ENCODE measurements around the gene PRKN.

The PRKN gene

DNA sequence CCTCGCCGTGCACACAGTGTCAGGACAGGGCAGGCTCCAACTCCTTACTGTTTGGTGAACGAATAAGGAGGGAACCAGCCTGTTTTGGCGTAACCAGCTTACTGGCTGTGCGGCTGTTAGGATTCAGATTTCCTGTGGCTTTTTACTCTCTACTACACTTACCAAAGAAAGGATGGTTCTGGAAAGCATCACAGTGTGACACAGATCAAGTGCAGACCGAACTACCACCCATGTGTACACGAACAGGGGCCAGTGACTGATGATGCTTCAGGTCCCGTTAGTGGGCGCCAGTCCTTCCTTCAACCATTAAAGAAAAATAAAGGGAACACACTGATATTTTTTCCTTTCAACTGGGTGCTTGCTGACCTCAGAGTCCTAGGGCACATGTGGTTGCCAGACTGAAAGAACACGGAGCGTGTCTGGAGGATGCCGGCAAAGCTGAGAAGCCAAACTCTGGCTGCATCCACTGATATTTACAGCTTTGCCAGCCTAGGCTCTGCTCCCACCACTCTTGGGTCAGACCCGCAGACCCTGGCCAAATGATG lies 1101.4 kb downstream of the PRKN start:
- no peak for DNase-seq

DNA sequence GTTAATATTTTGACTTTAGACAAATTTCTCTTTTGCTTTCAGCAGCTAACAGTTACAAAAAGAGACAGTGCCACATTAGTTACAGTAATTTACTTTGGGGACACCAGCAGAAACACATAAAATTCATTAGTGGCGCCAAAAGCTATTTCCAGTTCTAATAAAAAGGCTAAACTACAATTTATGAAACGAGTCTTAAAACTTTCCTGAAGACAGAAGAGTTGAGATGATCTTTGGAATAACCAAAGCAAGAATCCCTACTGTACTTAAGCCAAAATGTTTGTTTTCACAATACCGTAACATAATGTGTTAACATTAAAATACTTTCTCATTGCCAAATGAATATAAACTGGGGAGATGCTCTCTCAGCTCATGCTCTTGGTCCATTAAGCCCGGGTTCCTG lies 1103.5 kb downstream of the PRKN start:
- DNase-seq: no peak

DNA sequence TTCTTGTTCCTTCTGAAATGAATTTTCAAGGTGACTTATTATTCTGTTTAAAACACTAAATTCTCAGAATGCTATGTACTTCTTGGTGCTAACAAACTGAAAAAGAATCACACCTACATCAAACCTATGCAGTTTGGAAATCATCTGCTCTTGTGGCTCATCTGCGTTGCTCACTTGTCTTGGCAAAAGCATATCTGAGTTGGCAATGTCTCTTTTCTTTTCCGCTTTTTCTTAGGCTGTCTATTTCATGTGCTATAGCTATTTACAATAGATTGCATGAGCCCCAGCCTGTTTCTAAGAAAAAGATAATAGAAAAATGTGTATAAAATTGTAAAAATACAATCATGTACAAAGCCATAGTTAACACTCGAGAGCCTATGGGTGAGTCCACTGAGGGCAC lies 1104.8 kb downstream of the PRKN start:
- DNase-seq: no peak

DNA sequence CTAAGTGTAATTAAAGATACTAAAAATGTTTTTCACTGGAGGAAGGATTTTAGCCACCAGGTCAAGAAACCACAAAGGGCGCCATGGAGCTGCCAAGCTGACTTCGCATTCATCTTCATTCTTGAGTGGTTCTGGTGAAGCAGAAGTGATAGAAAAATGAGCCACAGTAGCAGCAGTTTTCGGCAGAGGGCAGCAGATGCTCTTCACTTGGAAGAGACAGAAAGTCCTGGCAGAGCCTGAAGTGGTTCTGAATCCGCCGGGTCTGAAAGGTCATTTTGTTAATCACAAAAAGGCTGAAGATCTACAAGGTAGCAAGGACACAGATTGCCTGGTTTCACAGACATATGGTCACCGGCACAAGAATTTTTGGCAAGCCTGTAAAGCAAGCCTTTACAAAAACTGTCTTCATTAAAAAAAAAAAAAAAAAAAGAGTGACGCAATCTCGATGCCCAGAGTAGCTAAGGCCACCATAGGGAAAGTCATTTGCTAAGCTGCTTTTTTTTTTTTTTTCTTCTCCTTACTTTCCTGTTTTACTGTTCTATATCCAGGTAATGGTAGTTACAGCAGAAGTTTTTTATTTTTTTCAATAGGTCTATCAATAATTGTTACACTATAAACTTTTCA lies 1108.6 kb downstream of the PRKN start:
- peak in 40 of 51 donors; percentile 5 to 77 (median 47) for DNase-seq

DNA sequence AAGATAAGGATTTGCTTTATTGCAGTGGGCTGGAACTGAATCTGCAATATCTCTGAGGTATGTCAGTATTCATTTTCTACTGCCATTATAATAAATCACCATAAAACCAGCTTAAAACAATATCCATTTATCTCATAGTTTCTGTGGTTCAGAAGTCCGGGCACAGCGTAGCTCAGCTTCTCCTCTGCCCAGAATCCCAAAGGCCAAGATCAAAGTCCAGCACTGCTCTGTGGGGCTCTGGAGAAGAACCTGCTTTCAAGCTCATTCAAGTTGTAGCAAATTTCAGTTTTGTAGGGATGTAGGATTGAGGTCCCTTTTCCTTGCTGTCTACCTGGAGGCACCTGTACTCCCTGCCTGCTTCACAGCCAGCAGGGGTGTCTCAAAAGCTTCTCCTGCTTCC lies 1113.9 kb downstream of the PRKN start:
- no peak for DNase-seq

DNA sequence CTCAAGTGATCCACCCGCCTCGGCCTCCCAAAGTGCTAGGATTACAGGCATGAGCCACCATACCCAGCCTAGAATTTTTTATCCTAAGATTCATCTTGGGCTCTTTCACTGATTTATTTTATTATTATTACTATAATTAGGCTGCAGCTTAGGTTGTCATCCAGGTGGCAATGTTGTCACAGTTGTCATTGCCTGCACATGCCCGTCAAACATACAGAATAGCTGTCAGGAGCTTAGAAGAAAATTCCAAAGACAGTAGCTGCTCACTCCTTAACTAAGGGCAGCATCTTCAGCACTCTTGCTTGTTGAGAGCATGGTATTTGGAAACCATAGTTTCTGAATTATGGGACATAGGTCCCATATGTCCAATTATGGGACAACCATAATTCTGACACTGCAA lies 1118.8 kb downstream of the PRKN start:
- no peak for DNase-seq

DNA sequence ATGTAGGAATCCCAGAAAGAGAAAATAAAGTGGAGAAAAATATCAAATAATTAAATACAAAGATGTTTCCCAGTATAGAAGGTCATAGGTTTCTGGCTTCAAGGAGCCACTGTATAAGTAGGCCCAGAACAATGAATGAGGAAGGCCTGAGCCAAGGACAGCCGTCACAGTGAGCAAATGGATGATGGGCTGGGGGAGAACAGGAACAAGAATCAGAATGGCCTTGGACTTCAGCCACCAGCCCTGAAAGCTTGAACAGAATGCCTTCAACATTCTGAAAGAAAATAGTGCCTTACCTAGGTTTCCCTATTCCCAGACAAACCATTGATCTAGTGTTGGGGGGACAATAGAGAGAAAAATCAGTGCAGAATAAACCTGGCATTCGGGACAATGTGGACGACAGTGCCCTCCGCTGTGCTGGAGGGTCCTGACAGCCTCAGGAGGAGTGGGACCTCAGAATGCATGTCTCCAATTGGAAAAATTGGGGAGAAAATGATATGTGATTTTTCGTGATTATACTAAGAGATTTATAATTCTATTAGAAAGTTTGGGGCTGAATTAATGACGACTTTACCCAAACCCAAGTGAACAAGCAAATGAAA lies 1119.8 kb downstream of the PRKN start:
- DNase-seq: no peak

DNA sequence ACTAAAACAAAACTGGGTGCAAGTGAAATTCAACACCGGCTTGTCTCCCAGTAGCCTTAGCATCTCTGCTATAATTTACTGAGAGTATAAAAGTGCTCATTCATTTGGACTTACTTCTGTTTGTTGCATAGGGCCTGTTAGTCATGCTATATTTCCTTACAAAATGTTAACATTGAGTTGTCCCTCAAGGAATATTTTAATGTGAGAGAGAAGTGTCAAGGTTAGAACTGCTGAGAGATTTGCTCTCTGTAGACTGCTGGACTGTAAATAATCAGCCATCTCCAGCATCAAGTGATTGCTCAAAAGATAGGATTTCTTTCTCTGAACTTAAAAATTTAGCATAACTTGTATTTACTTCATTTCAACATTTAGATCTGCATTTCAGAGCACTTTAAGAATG lies 1125.2 kb downstream of the PRKN start:
- DNase-seq: no peak

DNA sequence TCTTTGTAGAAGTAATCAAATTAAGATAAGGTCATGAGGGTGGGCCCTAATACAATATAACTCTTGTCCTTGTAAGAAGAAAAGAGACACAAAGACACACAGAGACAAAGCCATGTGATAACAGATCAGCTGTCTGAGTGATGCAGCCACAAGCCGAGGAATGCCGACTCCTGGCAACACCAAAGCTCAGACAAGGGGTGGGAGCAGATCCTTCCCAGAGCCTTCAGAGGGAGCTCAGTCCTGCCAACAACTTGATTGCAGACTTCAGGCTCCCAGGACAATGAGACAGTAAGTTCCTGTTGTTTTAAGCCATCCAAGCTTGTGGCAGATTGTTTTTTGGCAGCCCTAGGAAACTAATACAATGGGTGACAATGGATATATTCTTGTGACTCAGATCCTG lies 1128.7 kb downstream of the PRKN start:
- no peak for DNase-seq

DNA sequence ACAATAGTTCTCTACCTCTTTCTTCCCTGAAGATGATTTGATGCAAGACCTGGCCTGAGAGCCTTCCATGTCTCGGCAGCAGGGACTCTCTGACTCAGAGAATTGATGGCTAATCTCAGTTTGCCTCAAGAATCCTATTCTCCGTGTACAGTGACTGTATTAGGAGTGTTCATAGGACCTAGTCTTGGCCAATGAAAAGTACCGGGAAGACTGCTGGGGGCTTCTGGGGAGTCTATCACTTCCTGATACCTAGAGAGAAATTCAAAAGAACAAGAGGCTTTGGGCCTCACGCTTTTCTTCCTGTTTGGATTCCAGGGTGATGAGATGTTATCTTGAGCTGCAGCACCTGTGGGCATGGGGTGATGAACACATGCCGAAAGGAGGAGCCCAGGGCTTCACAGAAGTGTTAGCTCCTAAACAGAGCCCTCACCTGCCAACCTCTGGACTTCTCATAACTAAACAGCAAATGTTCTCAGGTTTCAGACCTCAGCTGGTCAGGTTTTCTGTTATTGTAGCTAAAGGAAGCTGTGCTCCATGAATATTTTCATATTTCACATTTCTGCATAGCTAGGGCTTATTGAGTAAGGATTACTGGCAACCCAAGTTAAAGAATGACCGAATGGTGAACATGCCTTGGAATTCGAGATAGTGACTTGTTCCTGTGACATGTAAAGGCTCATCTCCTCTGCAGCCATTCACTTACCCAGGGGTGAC lies 1130.6 kb downstream of the PRKN start:
- no peak for DNase-seq

DNA sequence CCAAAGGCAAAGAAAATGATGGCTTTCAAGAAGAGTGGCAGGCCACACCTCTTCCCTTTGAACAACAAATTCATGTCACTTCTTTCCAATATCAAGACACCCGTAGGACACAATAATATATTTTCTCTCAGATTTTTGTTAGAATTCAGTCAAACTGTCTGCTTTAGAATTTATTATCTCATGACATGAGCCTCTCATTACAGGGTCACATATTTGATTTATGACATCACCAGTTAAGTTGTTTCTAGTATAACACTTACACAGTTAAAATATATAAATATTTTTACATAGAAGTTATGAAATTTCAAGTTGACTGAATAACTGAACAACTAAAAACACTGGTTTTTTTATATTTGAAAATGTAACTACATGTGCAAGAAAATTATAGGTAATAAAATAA lies 1133.2 kb downstream of the PRKN start:
- no peak for DNase-seq

DNA sequence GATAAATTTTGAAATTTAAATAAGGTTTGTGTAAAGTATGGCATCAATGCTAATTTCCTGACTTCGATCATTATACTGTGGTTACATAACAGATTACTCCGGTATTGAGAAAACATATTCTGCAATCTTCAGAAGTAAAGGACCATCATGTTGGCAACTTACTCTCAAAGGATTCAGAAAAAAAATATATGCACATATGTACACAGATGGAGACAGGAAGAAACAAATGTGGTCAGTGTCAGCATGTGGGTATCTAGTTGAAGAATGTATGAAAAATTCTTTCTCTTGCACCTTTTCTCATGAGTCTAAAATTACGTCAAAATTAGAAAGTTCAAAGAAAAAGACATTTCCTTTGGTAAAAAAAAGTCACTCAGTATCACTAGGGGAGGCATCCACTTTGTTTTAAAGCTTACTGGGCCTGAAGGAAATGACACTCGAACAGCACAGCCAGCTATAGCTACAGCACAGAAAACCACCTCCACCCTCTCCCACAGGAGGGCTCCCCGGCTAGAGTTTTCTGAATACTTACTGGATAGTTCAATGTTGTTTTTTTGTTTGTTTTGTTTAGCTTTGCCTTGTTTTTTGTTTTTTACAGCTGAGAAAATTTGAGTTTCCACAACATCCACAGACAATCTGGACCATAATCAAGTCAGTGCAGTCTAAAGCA lies 1136.5 kb downstream of the PRKN start:
- DNase-seq: no peak

DNA sequence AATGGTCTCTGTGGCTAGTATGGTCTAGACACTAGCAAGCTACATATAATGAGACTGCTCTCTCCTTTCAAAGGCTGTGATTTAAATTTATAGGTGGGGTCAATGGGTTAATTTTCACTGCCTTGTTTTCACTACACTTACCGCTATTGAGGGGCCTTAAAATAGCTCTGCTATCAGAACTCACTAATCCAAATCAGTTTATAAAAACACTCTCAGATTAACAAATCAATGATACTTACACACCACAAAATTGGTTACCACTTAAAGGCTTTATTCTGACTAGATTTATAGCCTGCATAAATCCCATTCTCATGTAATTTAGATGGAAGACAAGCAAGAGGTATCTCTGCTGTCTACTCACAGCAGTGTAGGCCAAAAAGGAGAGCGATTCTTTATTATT lies 1140.7 kb downstream of the PRKN start:
- no peak for DNase-seq

DNA sequence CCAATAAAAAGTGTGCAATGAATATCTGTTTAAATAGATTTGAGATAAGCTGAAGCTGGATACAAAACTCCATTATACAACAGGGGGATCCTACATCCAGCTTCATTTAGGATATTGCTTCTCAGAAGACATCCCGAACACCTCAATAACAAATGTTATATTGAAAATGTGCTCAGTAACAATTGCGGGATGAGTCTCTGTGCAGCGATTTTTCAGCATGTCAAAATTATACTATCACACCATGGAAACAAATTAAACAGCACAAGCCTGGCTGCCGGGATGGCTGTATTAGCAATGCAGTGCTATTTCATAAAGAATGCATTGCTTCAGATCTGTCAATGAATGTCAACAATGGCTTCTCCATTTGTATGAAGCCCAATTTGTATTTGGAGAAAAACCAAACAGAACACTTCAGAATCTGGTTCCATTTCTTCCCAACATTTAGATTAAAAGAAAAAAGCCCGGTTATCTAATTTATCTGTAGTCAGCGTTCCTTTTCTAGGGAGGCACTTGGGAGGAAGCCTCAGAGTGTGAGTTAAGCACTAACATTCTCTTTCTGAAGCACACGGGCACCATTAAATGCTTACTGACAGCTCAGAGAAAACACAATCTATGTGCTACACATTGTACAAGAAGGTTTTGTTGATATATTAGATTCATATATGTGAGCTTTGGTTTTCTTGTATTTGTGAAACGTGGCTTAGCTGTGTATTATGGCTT lies 1142.8 kb downstream of the PRKN start:
- peak in 1 of 51 donors; percentile 61 for DNase-seq

DNA sequence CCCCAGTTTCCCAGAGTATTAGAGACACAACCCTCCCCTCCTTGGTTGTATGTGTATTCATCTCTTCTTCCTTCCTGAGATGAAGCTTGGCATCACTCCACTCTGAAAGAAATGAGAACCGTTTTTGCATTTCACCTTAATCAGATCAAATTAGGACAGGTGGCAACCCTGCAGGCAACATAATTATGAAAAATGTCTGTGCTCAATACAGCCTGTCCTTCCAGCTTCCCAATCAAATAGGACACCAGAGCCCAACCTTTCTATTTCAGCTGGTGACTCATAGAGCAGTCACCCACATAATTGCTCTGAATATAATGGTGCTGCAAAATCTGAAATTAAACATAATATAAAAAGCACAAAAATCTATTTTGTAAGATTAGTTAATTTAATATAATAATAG lies 1143.5 kb downstream of the PRKN start:
- peak in 1 of 51 donors; percentile 48 for DNase-seq

DNA sequence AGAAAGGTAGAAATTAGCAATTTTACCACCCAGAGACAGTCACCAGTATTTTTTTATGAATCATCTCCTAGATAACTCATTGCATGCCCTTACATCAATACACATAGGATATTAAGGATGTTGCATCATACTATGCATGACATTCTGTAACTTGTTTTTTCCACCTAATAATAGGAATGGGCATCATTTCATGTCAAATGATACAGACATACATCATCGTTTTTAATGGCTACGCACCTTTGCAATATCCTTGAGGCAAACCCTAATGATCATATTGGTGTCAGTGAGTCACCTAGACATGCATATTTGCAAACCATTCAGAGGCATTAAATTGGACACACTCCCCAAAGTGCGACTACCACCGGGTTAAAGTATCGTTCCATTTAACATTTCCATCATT lies 1144.0 kb downstream of the PRKN start:
- peak in 1 of 51 donors; percentile 2 for DNase-seq

DNA sequence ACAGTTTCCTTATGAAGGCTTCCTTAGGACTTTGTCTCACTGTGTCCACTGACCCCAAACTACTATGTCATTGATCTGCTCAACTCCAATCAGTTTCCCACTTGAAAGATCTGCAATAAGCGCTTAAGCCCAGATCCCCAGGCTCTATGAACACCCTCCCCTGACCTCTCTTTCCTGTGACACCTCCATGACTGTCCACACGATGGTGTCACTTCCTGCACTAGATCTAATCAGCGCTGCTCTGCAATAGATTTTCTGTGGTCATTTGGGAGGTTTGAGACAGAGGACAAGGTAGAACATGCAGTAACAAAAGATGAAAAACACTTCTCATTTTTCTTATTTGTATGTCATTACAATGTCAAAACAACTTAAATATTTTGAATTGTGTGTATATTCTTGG lies 1149.1 kb downstream of the PRKN start:
- DNase-seq: no peak

DNA sequence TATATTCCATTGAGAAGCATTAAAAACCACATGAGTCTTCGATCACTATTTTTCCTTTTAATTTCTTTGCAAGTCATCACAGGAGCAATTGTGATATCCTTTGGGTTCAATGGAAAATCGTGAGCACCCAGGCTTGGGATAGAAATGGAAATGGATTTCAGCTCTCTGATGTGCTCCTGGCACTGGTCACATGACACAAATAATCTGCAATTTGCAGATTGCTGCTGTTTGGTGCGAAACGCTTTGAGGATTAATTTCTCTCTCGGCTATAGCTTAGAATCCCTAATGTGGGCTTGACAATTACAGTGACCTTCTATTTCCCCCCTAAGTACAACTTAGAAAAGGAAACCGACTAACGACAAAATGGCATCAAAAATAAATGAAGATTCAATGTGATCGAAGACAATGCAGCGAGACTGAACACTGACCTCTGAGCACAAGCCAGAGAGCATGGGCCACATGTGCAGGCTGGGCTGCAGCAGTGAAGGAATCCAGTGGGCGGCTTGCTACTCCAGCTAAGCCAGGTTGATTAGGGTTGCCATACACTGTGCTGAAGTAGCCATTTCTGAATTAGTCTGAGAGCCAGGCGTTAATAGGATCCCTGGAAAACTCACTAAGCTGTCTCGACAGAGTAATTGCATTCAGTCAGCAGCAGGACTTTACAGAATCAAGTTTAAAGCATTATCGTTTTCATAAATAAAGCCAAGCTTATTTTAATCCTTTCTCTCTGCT lies 1151.9 kb downstream of the PRKN start:
- DNase-seq: peak in 7 of 51 donors; percentile 2 to 26 (median 6)

DNA sequence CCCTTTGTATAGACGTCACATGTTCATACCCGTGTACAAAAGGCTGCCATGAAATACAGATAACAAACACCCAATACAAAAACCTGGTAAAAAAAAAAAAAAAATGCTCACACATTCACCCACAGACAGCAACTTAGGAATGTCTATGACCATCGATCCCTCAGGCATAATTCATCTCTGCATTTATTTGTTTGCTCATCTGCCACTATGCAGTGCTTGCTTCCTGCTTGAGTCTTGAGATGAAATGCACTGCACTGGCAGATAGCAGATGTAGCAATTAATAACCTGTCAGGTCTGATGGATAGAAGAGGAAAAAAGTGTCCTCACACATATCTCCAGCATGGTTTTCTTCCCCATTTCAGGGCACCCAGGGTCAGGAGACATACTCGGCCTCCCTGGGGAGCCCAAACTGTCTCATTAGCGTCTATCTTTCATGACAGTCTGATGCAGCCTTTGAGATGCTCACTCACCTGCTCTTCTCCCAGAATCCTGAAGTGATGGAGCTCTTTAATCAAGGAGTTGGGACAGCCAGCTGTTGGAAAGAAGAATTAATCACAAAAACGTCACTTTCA lies 1158.6 kb downstream of the PRKN start:
- DNase-seq: no peak

DNA sequence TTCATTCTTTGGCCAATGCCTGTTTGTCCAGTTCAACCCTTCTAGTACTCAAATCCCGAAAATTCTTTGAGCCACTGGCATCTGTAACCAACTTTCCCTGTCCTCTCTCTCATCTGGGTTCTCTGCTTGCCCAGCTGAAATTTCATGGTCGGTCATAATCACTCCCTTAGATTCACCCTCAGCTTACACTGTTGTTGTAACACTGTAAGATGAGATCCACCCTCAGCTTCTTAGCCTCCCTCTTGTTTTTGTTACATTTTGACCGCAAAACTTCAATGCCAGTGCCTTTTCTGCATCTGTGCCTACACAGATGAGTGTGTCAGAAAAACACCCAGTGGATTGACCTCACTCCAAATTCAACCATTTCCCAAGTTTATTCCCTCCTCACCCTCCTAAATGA lies 1162.6 kb downstream of the PRKN start:
- no peak for DNase-seq

DNA sequence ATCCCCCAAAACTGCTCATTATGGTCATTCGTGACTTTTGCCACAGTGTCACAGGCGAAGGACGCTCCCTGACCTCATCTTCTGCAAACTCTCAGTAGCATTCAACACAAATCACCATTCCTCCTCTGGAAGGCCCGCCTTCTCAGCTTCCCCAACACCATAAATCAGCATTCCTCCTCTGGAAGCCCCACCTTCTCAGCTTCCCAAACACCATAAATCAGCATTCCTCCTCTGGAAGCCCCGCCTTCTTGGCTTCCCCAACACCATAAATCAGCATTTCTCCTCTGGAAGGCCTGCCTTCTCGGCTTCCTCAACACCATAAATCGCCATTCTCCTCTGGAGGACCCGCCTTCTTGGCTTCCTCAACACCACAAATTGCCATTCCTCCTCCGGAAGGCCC lies 1165.7 kb downstream of the PRKN start:
- no peak for DNase-seq

All from hypothalamus (tissue), 51 donors.